Measurements from ENCODE around the gene ST6GALNAC6. TPM values are rescaled to one million over a fixed set of nuclear protein-coding genes. Genes with fewer than 3 reads are reported as not detected.

The ST6GALNAC6 gene
- total RNA-seq, 4 donors from 2014 or later, result 7.7 to 88.3 (median 18.9) TPM

DNA sequence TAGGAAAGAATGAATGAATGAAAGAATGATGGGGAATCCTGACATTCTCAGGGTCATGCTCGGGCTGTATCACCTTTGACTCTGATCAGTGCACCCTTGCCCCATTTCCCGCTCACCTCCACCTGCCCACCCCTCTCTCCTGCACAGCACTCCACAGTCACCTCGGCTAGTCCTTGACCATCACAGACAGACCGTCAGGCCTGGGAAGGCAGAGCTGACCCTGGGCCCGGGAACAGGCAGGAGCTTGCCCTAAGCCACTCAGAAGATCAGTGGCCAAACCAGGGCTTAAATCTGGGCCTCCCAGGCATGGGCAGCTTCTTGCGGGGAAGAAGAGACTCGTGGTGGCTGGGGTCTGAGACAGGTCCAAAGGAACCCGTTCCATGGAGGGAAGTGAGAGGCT, 3.6 kb downstream of the ST6GALNAC6 start:
- Histone ChIP-seq H3K36me3 (peaks cover 0 to 43% (median 0%) of the 10 kb centered on the region in 3 donors), H3K4me1 (peaks cover 0 to 42% (median 8%) of the 10 kb centered on the region in 4 donors), H3K27ac (no peak overlapping the region), H3K4me3 (no peak overlapping the region), H3K27me3 (no peaks in the 10 kb centered on the region), H3K9me3 (peaks cover 0 to 3% (median 1%) of the 10 kb centered on the region in 4 donors)
- no peak for DNase-seq
- TF ChIP-seq, protein P1, sequence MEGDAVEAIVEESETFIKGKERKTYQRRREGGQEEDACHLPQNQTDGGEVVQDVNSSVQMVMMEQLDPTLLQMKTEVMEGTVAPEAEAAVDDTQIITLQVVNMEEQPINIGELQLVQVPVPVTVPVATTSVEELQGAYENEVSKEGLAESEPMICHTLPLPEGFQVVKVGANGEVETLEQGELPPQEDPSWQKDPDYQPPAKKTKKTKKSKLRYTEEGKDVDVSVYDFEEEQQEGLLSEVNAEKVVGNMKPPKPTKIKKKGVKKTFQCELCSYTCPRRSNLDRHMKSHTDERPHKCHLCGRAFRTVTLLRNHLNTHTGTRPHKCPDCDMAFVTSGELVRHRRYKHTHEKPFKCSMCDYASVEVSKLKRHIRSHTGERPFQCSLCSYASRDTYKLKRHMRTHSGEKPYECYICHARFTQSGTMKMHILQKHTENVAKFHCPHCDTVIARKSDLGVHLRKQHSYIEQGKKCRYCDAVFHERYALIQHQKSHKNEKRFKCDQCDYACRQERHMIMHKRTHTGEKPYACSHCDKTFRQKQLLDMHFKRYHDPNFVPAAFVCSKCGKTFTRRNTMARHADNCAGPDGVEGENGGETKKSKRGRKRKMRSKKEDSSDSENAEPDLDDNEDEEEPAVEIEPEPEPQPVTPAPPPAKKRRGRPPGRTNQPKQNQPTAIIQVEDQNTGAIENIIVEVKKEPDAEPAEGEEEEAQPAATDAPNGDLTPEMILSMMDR (IDR thresholded peaks at IDR 0.05), result no peak
- no peak for TF ChIP-seq POLR2A (IDR thresholded peaks at IDR 0.05)

DNA sequence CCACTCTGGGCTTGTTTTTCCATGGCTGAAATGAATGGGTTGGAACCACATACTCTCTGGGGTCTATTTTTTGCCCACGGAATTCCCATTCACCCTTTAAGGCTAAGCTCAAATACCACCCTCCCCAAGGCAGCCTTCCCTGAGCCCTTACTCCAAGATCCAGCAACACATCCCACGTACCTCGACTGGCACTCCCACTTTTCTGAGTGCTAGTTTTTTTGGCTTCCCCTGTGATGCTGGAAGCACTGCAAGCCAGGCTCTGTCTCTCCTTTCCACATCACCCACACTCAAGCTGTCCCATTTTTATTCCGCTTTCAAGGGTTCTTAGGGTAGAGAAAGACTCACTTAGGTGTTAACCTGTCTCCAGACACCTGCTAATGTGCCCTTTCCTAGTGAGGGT, 6.0 kb downstream of the ST6GALNAC6 start:
- Histone ChIP-seq H3K4me1 (peaks cover 0 to 22% (median 5%) of the 10 kb centered on the region in 4 donors), H3K36me3 (peaks cover 0 to 56% (median 0%) of the 10 kb centered on the region in 3 donors), H3K9me3 (peaks cover 0 to 3% (median 1%) of the 10 kb centered on the region in 4 donors), H3K27me3 (no peaks in the 10 kb centered on the region), H3K27ac (no peak overlapping the region), H3K4me3 (no peak overlapping the region)
- DNase-seq, result no peak
- TF ChIP-seq, protein P1 (IDR thresholded peaks at IDR 0.05), result no peak
- no peak for TF ChIP-seq POLR2A (IDR thresholded peaks at IDR 0.05)

DNA sequence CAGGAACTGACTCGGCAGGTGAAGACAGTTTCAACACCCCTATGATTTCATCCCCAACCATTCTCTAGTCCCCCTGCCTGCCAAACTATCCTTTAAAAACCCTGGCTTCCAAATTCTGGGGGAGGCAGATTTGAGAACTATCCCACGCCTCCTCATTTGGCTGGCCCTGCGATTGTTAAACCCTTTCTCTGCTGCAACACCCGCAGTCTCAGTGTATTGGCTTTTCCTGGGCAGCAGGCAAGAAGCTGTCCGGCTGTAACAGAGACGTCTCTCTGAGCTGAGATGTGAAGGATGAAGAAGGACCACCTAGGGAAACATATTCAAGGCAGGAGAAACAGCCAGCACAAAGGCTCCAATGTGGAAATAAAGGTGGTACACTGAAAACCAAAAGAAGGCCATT, 6.6 kb downstream of the ST6GALNAC6 start:
- H3K36me3 ChIP-seq, result peaks cover 0 to 60% (median 0%) of the 10 kb centered on the region in 3 donors
- peaks cover 0 to 16% (median 3%) of the 10 kb centered on the region in 4 donors for H3K4me1 ChIP-seq
- TF ChIP-seq, protein P1 (IDR thresholded peaks at IDR 0.05), result no peak
- TF ChIP-seq POLR2A (IDR thresholded peaks at IDR 0.05), result no peak
- no peak overlapping the region for H3K27ac ChIP-seq
- H3K4me3 ChIP-seq, result no peak overlapping the region
- DNase-seq, result no peak
- peaks cover 0 to 3% (median 1%) of the 10 kb centered on the region in 4 donors for H3K9me3 ChIP-seq
- H3K27me3 ChIP-seq, result no peaks in the 10 kb centered on the region

DNA sequence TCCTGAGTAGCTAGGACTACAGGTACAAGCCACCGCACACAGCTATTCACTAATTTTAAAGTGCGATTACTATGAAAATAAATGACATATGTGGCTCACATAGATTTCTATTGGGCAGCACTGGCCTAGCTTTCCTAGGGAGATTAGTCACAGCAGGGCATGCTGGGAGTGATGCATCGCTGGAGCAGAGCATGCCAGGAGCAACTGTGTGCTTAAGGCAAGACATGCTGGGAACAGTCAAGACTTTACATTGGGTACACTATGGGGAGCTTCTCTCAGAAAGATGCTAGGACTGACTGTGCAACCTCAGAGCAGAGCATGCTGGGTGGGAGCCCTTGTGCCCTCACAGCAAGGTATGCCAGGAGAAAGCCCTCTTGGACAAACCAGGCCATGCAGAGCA, 9.3 kb downstream of the ST6GALNAC6 start:
- DNase-seq, result no peak
- Histone ChIP-seq H3K36me3 (peaks cover 0 to 65% (median 0%) of the 10 kb centered on the region in 3 donors), H3K4me3 (no peak overlapping the region), H3K9me3 (peaks cover 0 to 3% (median 1%) of the 10 kb centered on the region in 4 donors), H3K27ac (no peak overlapping the region), H3K27me3 (no peaks in the 10 kb centered on the region), H3K4me1 (no peaks in the 10 kb centered on the region)
- no peak for TF ChIP-seq POLR2A (IDR thresholded peaks at IDR 0.05)
- TF ChIP-seq, protein P1 (IDR thresholded peaks at IDR 0.05), result no peak

DNA sequence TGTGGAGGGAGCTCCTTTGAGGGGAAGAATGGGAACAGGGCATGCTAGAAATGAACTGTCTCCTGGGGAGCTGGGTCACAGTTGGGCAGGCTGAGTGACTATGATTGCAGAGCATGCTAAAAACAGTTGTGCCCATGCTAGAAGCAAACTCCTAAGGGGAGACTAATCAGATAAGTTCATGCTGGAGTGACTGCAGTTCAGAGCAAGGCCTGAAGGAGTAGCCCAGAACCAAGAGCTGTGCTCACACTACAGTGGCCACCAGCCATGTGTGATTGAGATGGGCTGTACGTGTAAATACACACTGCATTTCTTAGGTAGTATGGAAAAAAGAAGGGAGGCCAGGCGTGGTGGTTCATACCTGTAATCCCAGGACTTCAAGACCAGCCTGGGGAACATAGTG, 11.6 kb downstream of the ST6GALNAC6 start:
- Histone ChIP-seq H3K4me1 (no peaks in the 10 kb centered on the region), H3K9me3 (peaks cover 0 to 2% (median under 1%) of the 10 kb centered on the region in 4 donors), H3K27ac (no peak overlapping the region), H3K4me3 (no peak overlapping the region), H3K36me3 (peaks cover 0 to 42% (median 0%) of the 10 kb centered on the region in 3 donors), H3K27me3 (no peaks in the 10 kb centered on the region)
- TF ChIP-seq, protein P1 (IDR thresholded peaks at IDR 0.05), result no peak
- no peak for TF ChIP-seq POLR2A (IDR thresholded peaks at IDR 0.05)
- DNase-seq, result no peak

Data from Peyer's patch (tissue), 4 donors.